Right renal pelvis (tissue), 4 donors: ENCODE data around the gene GIGYF2. TPM values are rescaled to one million over a fixed set of nuclear protein-coding genes. Genes with fewer than 3 reads are reported as not detected.

ENCODE experiments used
- DNase-seq, 4 donors: peaks; one replicate each; pipeline ENCODE4 v3.0.0-alpha.2; 2013; ENCODE audit warnings: low read depth in 4 of 4, low spot score in 3 of 4, missing footprints in 1 of 4
- polyA plus RNA-seq, 4 donors: library from polyadenylated mRNA; unstranded; fragments of 120-200 nt; gene quantifications; one replicate each; pipeline ENCODE4 v1.2.1, GENCODE V29; 2013; ENCODE audit not compliant: insufficient read length in 4 of 4

Gene GIGYF2
- polyA plus RNA-seq, 4 donors, result 57.9 to 69.3 (median 66.4) TPM

- DNase-seq, result no peak
Measured at GRCh38 chr2:232859385-232859916, 162.3 kb downstream of the GIGYF2 start.

DNA sequence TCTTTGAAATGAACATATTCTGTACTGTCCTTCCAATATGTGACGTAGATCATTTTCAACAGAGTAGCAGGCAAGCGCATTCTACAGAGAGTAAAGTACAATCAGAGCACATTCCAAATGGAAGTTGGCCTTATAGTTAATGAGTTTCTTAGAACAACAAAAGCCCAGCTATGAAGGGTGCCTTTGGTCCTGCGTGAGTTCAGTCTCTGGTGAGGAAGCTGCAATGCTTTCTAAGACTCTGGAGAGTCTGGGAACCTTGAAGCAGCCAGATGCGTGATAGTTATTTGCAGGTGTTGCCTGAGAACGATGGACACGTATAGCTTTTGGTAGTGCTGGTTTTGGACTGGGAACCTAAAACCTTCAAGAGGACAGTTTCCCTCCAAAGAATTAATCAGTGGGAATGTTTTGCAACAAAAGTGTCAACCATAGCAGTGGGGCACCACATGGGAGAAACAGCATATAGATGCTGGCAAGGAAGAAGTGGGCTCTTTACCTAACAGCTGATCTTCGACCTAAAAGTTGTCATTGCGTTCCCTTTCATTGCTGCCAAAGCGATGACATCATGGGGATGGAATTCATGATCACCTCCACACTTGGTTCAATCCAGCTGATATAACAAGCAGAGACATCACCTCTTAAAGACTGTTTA, 163.6 kb downstream of the GIGYF2 start:
- DNase-seq, result no peak

GRCh38 chr2:232861353-232861752, 164.2 kb downstream of the GIGYF2 start:
- DNase-seq, result no peak

DNA sequence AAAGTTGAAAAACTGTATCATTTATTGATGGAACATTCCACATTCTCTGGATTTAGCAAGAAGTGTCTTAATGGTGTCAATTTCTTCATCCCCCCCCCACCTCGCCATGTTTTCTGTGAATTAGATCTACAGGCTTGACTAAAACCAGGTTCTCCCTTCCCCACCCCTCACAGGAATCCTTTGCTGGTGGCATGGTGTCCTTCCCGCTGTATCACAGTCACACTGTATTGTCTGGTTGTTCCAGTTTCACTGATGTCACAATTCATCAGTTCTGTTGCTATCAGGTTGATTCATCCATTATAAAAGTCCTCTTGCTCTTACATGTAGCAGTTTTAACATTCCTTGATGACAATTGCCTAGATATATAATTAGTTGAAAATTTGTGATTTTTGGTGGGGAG, 166.9 kb downstream of the GIGYF2 start:
- no peak for DNase-seq

DNA sequence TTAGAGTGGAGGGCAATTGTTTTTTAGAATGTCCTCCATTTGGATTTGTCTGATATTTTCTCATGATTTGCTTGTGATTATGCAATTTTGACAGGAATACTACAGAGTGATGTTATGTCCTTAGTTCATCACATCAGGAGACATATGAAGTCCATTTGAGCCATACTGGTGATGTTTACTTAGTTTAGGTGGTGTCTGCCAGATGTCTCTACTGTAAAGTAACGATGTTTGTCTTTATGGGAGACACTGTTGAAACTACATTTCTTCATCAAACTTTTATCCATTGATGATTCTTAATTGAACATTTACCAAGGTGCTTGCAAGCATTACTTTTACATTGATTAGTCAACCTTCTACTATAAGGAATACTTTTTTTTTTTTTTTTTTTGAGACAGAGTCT, 168.0 kb downstream of the GIGYF2 start:
- DNase-seq, result no peak

- DNase-seq, result no peak
Measured at GRCh38 chr2:232866104-232866503, 169.0 kb downstream of the GIGYF2 start.

GRCh38 chr2:232869138-232870017, 172.2 kb downstream of the GIGYF2 start:
- DNase-seq, result no peak

- DNase-seq, result no peak
Measured at GRCh38 chr2:232870018-232870765, 173.1 kb downstream of the GIGYF2 start, which contains the start of gene SNORC. Gene SNORC, plus strand, starts transcription at chr2:232870264. Its CDS starts 78 bp downstream, at chr2:232870342.

DNA sequence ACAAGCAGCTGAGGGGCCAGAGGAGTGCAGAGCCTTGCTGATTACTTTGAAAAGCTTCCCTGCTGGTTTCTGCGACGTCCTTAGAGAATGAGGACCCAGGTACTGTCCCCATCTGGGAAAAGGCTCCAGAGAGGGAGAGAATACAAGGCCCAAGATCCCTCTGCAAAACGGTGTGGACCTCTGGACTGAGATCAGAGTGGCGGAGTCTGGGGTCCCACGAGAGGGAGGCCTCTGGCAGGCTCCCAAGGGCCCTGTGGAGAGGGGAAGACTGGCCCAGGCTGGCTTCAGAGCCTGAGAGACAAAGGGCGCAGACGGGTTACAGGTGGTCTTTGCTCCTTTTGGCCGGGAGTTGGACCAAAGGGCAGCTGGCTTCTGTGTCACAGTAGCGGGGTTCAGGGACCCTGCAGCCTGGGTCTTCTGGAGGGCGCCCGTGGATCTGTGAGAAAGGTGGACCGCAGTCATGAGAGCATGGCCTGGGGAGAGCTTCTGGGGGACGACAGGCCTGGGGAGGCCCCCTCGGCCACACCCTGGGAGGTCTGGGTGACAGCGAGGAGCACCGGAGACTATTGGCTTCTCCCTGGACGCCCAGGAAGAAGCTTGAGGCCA, 173.7 kb downstream of the GIGYF2 start:
- no peak for DNase-seq

GRCh38 chr2:232871418-232871834, 174.3 kb downstream of the GIGYF2 start:
- DNase-seq, result no peak

DNA sequence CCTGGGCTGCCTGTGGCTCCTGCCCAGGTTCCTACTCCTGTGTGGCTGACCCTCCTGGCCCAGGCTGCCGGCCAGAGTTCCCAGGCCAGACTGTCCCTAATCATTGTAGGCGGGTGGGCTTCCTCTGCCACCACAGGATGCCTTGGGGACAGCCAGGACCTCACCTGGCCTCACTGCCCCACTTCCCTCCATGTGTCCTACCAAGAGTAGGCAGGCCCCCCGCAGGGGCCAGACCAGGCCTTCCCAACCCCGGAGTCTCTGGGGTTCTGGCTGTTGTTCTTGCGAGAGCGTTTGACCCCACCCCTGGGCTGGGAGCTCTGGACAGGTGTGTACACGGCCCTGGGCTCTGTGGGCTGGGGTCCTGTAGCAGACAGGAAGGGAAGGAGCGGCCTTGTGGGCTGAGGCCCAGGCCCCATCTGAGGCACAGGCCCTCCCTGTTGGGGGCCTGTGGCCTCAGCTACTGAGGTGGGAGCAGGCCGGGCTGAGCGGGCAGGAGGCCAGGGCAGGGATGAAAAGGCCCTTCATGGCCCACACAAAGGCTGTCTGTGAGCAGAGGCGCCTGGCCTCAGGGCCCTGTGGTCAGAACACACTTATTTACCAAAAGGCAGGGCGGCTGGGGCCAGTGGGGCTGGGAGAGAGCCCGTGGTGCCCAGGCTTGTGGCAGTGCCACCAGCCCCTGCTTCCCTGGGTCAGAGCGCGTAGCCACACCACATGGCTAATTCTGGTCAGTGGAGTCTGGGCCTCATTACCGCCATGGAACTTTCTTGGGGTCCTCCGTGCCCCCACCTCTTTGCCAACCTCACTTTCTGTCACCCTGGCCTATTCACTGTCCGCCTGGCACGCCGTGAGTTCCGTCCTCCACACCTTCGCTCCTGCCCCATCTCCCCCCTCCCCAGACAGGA, 175.0 kb downstream of the GIGYF2 start:
- DNase-seq, result no peak

DNA sequence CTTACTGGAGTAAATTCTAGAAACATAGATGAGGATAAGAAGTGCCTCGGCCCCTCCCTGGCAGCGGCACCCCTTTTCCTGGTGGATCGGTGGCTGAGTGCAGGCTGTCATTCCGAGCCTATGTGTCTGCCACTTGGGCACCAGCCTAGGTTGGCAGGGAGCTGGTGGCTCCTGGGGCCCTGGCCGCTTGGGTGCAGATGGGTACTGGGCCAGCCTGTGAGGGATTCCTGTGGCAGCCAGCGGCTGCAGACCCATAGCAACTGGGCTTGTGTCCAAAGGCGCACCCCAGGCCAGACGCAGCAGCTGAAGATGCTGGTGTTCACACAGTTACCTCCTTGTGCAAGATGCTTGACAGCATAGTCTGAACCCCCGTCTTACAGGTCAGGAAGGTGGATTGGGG, 175.7 kb downstream of the GIGYF2 start:
- no peak for DNase-seq

GRCh38 chr2:232873292-232873908, 176.3 kb downstream of the GIGYF2 start:
- DNase-seq, result no peak

DNA sequence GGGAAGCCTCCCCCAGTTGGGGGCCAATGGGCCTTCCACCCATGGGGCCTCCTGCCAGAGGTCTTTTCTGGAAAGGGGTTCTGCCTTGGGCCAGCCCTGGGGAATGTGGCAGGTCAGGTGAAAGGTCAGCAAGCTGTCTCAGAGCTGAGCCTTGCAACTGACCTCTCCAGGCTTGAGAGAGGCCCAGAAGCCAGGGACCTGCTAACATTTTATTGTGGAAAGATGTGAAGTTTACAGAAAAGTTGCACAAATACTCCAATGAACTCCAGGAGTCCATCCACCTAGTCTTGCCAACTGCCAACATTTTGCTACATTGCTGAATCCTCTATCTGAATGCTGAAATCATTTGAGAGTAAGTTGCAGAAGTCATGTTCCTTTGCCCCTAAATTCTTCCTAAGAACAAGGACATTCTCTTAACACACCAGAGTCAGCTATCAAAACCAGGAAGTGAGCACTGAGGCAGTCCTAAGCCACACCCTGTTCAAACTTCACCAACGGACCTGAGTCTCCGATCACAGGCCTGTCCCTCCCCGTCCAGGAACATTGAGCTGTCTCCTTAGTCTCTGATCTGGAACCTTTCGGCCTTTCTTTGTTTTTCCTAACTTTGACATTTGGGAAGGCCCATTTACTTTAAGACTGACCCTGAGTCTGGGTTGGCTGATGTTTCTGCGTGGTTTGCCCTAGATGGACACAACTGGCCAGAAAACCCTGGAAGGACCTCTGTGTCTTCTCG, 176.9 kb downstream of the GIGYF2 start:
- DNase-seq, result no peak

- no peak for DNase-seq
Measured at GRCh38 chr2:232874677-232875223, 177.6 kb downstream of the GIGYF2 start.

- DNase-seq, result no peak
Measured at GRCh38 chr2:232875256-232876121, 178.4 kb downstream of the GIGYF2 start.
